ENCODE results near the gene PLSCR5. TPM values are rescaled to one million over a fixed set of nuclear protein-coding genes. Genes with fewer than 3 reads are reported as not detected.

Gene PLSCR5
- total and polyA plus RNA-seq, 7 donors = not detected

DNA sequence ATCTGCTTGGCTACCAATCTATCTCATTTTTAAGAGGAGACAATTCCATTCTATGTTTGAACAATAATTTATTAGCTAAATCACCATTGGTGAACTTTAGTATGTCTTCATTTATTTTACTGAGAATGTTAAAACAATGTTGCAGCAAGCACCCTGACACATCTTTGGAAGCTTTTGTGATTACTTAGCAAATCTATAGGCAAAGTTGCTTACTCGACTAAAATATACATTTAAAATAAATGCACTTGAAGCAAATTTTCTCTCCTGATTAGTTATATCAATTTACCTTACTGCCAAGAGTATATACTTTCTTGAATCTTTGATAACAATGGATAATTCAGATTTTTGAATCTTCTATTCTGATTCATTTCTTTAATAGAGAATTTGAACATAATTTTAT, 31.0 kb downstream of the PLSCR5 start:
- H3K9me3 ChIP-seq = no peaks in the 10 kb centered on the region
- 84 to 89% (median 88%) methylated on average over 1 of the region's 1 CpG for WGBS, 3 donors
- H3K4me1 ChIP-seq = no peaks in the 10 kb centered on the region
- no peak for ATAC-seq
- DNase-seq = no peak
- H3K4me3 ChIP-seq = no peak overlapping the region
- no peaks in the 10 kb centered on the region for H3K27me3 ChIP-seq (ENCODE audit: insufficient read depth in 3 of 3, low read length in 2 of 3)
- intact Hi-C loops (cut with DNase I) = loop anchor here in 1 of 2 donors (10.0 kb wide), 1 partner anchor 359 kb away; no protein-coding TSS in a partner anchor
- H3K27ac ChIP-seq = no peak overlapping the region
- TF ChIP-seq, protein P1, sequence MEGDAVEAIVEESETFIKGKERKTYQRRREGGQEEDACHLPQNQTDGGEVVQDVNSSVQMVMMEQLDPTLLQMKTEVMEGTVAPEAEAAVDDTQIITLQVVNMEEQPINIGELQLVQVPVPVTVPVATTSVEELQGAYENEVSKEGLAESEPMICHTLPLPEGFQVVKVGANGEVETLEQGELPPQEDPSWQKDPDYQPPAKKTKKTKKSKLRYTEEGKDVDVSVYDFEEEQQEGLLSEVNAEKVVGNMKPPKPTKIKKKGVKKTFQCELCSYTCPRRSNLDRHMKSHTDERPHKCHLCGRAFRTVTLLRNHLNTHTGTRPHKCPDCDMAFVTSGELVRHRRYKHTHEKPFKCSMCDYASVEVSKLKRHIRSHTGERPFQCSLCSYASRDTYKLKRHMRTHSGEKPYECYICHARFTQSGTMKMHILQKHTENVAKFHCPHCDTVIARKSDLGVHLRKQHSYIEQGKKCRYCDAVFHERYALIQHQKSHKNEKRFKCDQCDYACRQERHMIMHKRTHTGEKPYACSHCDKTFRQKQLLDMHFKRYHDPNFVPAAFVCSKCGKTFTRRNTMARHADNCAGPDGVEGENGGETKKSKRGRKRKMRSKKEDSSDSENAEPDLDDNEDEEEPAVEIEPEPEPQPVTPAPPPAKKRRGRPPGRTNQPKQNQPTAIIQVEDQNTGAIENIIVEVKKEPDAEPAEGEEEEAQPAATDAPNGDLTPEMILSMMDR (IDR thresholded peaks at IDR 0.05) = no peak
- H3K36me3 ChIP-seq (ENCODE audit: insufficient read depth in 1 of 2, low read depth in 1 of 2) = no peaks in the 10 kb centered on the region

DNA sequence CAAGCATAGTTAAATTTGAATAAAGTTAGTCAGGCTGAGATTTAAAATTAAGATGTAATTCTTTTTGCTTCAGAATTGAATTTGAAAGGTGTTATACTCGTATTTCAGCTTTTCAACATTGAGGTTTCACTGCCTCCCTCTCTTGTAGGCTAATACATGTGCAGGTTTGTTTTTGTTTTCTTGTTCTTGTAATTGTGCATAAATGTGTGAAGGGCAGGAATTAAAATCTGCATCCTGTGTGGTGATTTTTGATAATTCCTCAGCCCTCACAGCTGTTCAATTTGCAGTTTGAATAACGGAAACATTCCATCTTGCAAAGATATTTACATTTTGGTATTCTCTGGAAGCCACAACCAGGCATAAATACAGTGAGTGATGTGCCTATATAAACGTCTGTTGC, 35.8 kb downstream of the PLSCR5 start:
- TF ChIP-seq, protein P1 (IDR thresholded peaks at IDR 0.05) = no peak
- Histone ChIP-seq H3K4me3 (no peak overlapping the region), H3K27ac (no peak overlapping the region), H3K9me3 (no peaks in the 10 kb centered on the region), H3K4me1 (no peaks in the 10 kb centered on the region), H3K27me3 (ENCODE audit: insufficient read depth in 3 of 3, low read length in 2 of 3) (no peaks in the 10 kb centered on the region), H3K36me3 (ENCODE audit: insufficient read depth in 1 of 2, low read depth in 1 of 2) (no peaks in the 10 kb centered on the region)
- no peak for ATAC-seq
- 36 to 49% (median 48%) methylated on average over 3 of the region's 3 CpGs for WGBS, 3 donors
- no peak for DNase-seq
- intact Hi-C loops (cut with DNase I) = no loop called here

DNA sequence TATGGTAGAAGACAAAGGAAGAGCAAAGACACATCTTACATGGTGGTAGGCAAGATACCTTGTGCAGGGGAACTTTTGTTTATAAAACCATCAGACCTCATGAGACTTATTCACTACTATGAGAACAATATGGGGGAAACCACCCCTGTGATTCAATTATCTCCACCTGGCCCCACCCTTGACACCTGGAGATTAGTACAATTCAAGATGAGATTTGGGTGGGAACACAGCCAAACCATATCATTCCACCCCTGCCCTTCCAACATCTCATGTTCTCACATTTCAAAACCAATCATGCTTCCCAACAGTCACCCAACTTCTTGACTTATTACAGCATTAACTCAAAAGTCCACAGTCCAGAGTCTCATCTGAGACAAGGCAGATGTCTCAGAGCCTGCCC, 39.0 kb downstream of the PLSCR5 start:
- DNase-seq (no peak), ATAC-seq (no peak)
- intact Hi-C loops (cut with DNase I) = no loop called here
- Histone ChIP-seq H3K9me3 (no peaks in the 10 kb centered on the region), H3K4me1 (no peaks in the 10 kb centered on the region), H3K27me3 (ENCODE audit: insufficient read depth in 3 of 3, low read length in 2 of 3) (no peaks in the 10 kb centered on the region), H3K27ac (no peak overlapping the region), H3K36me3 (ENCODE audit: insufficient read depth in 1 of 2, low read depth in 1 of 2) (no peaks in the 10 kb centered on the region), H3K4me3 (no peak overlapping the region)
- TF ChIP-seq, protein P1 (IDR thresholded peaks at IDR 0.05) = no peak

DNA sequence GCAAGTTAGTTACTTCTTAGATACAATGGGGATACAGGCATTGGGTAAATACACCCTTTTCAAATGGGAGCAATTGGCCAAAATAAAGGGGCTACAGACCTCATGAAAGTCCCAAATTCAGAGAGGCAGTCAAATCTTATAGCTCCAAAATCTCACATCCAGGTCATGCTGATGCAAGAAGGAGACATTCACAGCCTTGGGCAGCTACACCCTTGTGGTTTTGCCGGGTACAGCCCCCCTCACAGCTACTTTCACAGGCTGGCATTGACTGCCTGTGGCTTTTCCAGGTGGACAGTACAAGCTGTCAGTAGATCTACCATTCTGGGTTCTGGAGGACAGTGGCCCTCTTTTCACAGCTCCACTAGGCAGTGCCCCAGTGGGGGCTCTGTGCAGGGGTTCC, 43.3 kb downstream of the PLSCR5 start:
- intact Hi-C loops (cut with DNase I) = no loop called here
- H3K27ac ChIP-seq = no peak overlapping the region
- no peaks in the 10 kb centered on the region for H3K4me1 ChIP-seq
- TF ChIP-seq, protein P1 (IDR thresholded peaks at IDR 0.05) = no peak
- no peaks in the 10 kb centered on the region for H3K27me3 ChIP-seq (ENCODE audit: insufficient read depth in 3 of 3, low read length in 2 of 3)
- WGBS, 3 donors = 63 to 85% (median 85%) methylated on average over 1 of the region's 1 CpG
- no peak for ATAC-seq
- H3K9me3 ChIP-seq = no peaks in the 10 kb centered on the region
- DNase-seq = no peak
- H3K36me3 ChIP-seq (ENCODE audit: insufficient read depth in 1 of 2, low read depth in 1 of 2) = no peaks in the 10 kb centered on the region
- H3K4me3 ChIP-seq = no peak overlapping the region

DNA sequence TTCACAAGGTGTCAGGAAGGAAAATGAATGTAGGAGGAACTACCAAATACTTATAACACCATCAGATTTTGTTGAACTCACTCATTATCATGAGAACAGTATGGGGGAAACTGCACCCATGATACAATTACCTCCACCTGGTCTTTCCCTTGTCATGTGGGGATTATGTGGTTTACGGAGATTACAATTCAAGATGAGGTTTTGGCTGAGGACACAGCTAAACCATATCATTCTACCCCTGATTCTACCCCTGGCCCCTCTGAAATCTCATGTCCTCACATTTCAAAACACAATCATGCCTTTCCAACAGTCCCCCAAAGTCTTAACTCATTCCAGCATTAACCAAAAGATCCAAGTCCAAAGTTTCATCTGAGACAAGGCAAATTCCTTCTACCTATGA, 43.7 kb downstream of the PLSCR5 start:
- WGBS, 3 donors = 78 to 89% (median 80%) methylated on average over 1 of the region's 1 CpG
- DNase-seq = no peak
- TF ChIP-seq, protein P1 (IDR thresholded peaks at IDR 0.05) = no peak
- no peaks in the 10 kb centered on the region for H3K9me3 ChIP-seq
- H3K4me1 ChIP-seq = no peaks in the 10 kb centered on the region
- intact Hi-C loops (cut with DNase I) = no loop called here
- no peaks in the 10 kb centered on the region for H3K27me3 ChIP-seq (ENCODE audit: insufficient read depth in 3 of 3, low read length in 2 of 3)
- no peak overlapping the region for H3K4me3 ChIP-seq
- ATAC-seq = no peak
- H3K27ac ChIP-seq = no peak overlapping the region
- no peaks in the 10 kb centered on the region for H3K36me3 ChIP-seq (ENCODE audit: insufficient read depth in 1 of 2, low read depth in 1 of 2)
